Common myeloid progenitor, CD34-positive (primary cell): Measurements from ENCODE around the gene HFE.
A peak's percentile ranks its signal among the peaks of the same experiment; 100 is the strongest.

Experiments used
- CTCF ChIA-PET: fragments of 350-600 bp; sonication (Branson Sonifier 250); formaldehyde crosslinking; loops from one replicate; lab custom pipeline; 2021; ENCODE audit warnings: antibody characterized with exemption; lab: Charles Lee
- POLR2A ChIA-PET: fragments of 350-600 bp; sonication (Branson Sonifier 250); formaldehyde crosslinking; loops from one replicate; lab custom pipeline; 2021; ENCODE audit warnings: antibody characterized with exemption; lab: Charles Lee
- DNase-seq, 3 donors: peaks; one replicate each; pipeline versions ENCODE4 v3.0.0 to v3.0.0-alpha.2; 2013
- H3K27ac ChIP-seq, 2 experiments: 1 replicate in 1 of 2; 2 replicates in 1 of 2; pipeline ENCODE4 v1.7.0; 2013; ENCODE audit warnings: inconsistent platforms in 2 of 2, low read length in 2 of 2, mild to moderate bottlenecking in 2 of 2, low read depth in 1 of 2, moderate library complexity in 1 of 2; ENCODE audit not compliant: severe bottlenecking in 2 of 2, insufficient read depth in 1 of 2, poor library complexity in 1 of 2
- H3K27me3 ChIP-seq, 5 experiments: replicated peaks in 2 of 5; 1 replicate in 3 of 5; 2 replicates in 2 of 5; pipeline versions ENCODE4 v1.6.1 to v1.7.0; 2013; ENCODE audit warnings: low read length in 4 of 5, mild to moderate bottlenecking in 2 of 5, moderate library complexity in 2 of 5, inconsistent platforms in 1 of 5; ENCODE audit not compliant: insufficient read depth in 5 of 5, control insufficient read depth in 4 of 5
- H3K36me3 ChIP-seq, 4 experiments: 1 replicate in 2 of 4; 2 replicates in 2 of 4; pipeline versions ENCODE4 v1.6.1 to v1.7.0; 2013; ENCODE audit warnings: low read length in 3 of 4, control low read depth in 1 of 4, mild to moderate bottlenecking in 1 of 4; ENCODE audit not compliant: control insufficient read depth in 4 of 4, insufficient read depth in 4 of 4
- H3K4me1 ChIP-seq, 4 experiments: 1 replicate in 3 of 4; 2 replicates in 1 of 4; pipeline versions ENCODE4 v1.6.1 to v1.7.1; 2013; ENCODE audit warnings: low read length in 3 of 4, mild to moderate bottlenecking in 3 of 4, control low read depth in 1 of 4, inconsistent platforms in 1 of 4, moderate library complexity in 1 of 4; ENCODE audit not compliant: control insufficient read depth in 4 of 4, insufficient read depth in 4 of 4; ENCODE audit errors: control extremely low read depth in 1 of 4
- H3K4me3 ChIP-seq, 7 experiments: 1 replicate in 4 of 7; 2 replicates in 3 of 7; pipeline versions ENCODE4 v1.5.1 to v1.7.0; 2013; ENCODE audit warnings: mild to moderate bottlenecking in 7 of 7, low read length in 6 of 7, moderate library complexity in 6 of 7, inconsistent platforms in 2 of 7, low read depth in 2 of 7, control low read depth in 1 of 7; ENCODE audit not compliant: insufficient read depth in 4 of 7, control insufficient read depth in 1 of 7; ENCODE audit errors: extremely low read depth in 1 of 7
- H3K9me3 ChIP-seq, 5 experiments: 1 replicate in 4 of 5; 2 replicates in 1 of 5; pipeline versions ENCODE4 v1.6.1 to v1.7.1; 2013; ENCODE audit warnings: low read length in 4 of 5, mild to moderate bottlenecking in 2 of 5, inconsistent platforms in 1 of 5, low read depth in 1 of 5, moderate library complexity in 1 of 5; ENCODE audit not compliant: control insufficient read depth in 4 of 5, insufficient read depth in 2 of 5; ENCODE audit errors: control extremely low read depth in 1 of 5
- WGBS: methylation state at CpG from one replicate; pipeline ENCODE4 v1.1.5; 2013; ENCODE audit not compliant: insufficient coverage; 5-methylcytosine and 5-hydroxymethylcytosine counted together

HFE gene

GRCh38 chr6:26129656-26130055 is 42.4 kb downstream of the HFE start:
- Histone ChIP-seq H3K4me3 (peak overlapping the region in 2 of 7 experiments; percentile 7 to 53), H3K27me3 (no peaks in the 10 kb centered on the region), H3K36me3 (peaks cover 2 to 77% (median 9%) of the 10 kb centered on the region in 4 experiments), H3K4me1 (peaks cover 20 to 43% (median 22%) of the 10 kb centered on the region in 4 experiments), H3K9me3 (no peaks in the 10 kb centered on the region), H3K27ac (no peak overlapping the region)
- WGBS, result no CpG with 5 or more reads among the region's 1 CpG
- ChIA-PET CTCF (interaction anchor here (1.0 kb wide), 1 partner anchor 32 kb away, joined by 3 read pairs; no protein-coding TSS in a partner anchor), POLR2A (no interaction called here)
- no peak for DNase-seq

GRCh38 chr6:26130581-26131249 is 43.5 kb downstream of the HFE start:
- Histone ChIP-seq H3K27me3 (no peaks in the 10 kb centered on the region), H3K4me3 (peak overlapping the region in 1 of 7 experiments; percentile 36), H3K9me3 (no peaks in the 10 kb centered on the region), H3K4me1 (peaks cover 20 to 43% (median 22%) of the 10 kb centered on the region in 4 experiments), H3K36me3 (peaks cover 2 to 74% (median 11%) of the 10 kb centered on the region in 4 experiments), H3K27ac (peak overlapping the region in 1 of 2 experiments; percentile 4)
- CTCF ChIA-PET, result interaction anchor here (1.0 kb wide), 1 partner anchor 31 kb away, joined by 3 read pairs; no protein-coding TSS in a partner anchor
- DNase-seq, result no peak
- WGBS, result 98% methylated on average over 6 of the region's 6 CpGs
- POLR2A ChIA-PET, result interaction anchor here (1.6 kb wide), 1 partner anchor 25 kb away, joined by 5 read pairs; a partner anchor contains a TSS

- CTCF ChIA-PET, result interaction anchor here (0.5 to 0.6 kb wide), 2 partner anchors 36 to 50 kb away, joined by 3 read pairs; no protein-coding TSS in a partner anchor
- POLR2A ChIA-PET, result interaction anchor here (1.6 to 2.6 kb wide), 2 partner anchors 8 to 24 kb away, joined by 5 to 13 read pairs; a partner anchor contains a TSS
Measured at GRCh38 chr6:26131618-26132017, 44.4 kb downstream of the HFE start.

GRCh38 chr6:26133730-26134129 is 46.5 kb downstream of the HFE start:
- ChIA-PET POLR2A (interaction anchor here (0.6 to 2.6 kb wide), 4 partner anchors 10 to 25 kb away, joined by 3 to 13 read pairs (median 4); a partner anchor contains a TSS), CTCF (interaction anchor here (0.6 to 1.9 kb wide), 3 partner anchors 10 to 141 kb away, joined by 3 to 6 read pairs (median 3); a partner anchor contains a TSS)
- Histone ChIP-seq H3K36me3 (peaks cover 2 to 66% (median 14%) of the 10 kb centered on the region in 4 experiments), H3K4me3 (peak overlapping the region in 1 of 7 experiments; percentile 24), H3K27ac (no peak overlapping the region), H3K4me1 (peaks cover 0 to 21% (median 5%) of the 10 kb centered on the region in 4 experiments), H3K27me3 (no peaks in the 10 kb centered on the region), H3K9me3 (no peaks in the 10 kb centered on the region)
- WGBS, result 92% methylated on average over 2 of the region's 2 CpGs
- no peak for DNase-seq

More at GRCh38 chr6:26131618-26132017, 44.4 kb downstream of the HFE start:
- H3K4me1 ChIP-seq, result peaks cover 16 to 39% (median 20%) of the 10 kb centered on the region in 4 experiments
- H3K4me3 ChIP-seq, result peak overlapping the region in 1 of 7 experiments; percentile 28
- no peaks in the 10 kb centered on the region for H3K9me3 ChIP-seq
- peaks cover 2 to 70% (median 10%) of the 10 kb centered on the region in 4 experiments for H3K36me3 ChIP-seq
- no peaks in the 10 kb centered on the region for H3K27me3 ChIP-seq
- H3K27ac ChIP-seq, result no peak overlapping the region
- no peak for DNase-seq
- 100% methylated on average over 2 of the region's 3 CpGs for WGBS

DNA sequence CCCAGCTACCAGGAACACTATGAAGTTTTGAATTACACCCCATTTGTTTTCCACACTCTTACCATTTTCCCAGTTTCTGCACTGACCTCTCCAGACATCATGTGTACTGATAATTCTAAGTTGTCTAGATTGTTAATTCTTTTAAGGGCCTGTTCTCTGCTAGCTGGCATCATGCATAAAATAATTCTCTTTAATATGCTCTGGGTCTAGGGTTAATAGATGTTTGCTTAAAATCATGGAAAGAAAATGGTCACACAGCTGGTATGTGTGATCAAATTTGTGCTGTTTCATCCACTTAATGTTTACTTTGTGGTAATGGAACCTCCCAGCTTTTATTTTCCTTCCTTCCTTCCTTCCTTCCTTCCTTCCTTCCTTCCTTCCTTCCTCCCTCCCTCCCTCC is 49.1 kb downstream of the HFE start:
- Histone ChIP-seq H3K4me1 (peaks cover 0 to 5% (median 0%) of the 10 kb centered on the region in 4 experiments), H3K27me3 (no peaks in the 10 kb centered on the region), H3K9me3 (no peaks in the 10 kb centered on the region), H3K27ac (no peak overlapping the region), H3K36me3 (peaks cover 0 to 52% (median 13%) of the 10 kb centered on the region in 4 experiments), H3K4me3 (no peak overlapping the region)
- peak in 2 of 3 donors; percentile 36 to 49 for DNase-seq
- ChIA-PET POLR2A (interaction anchor here (1.6 kb wide), 1 partner anchor 13 kb away, joined by 8 read pairs; a partner anchor contains a TSS), CTCF (interaction anchor here (0.6 to 3.3 kb wide), 6 partner anchors 10 to 67 kb away, joined by 3 to 13 read pairs (median 5); a partner anchor contains a TSS)

DNA sequence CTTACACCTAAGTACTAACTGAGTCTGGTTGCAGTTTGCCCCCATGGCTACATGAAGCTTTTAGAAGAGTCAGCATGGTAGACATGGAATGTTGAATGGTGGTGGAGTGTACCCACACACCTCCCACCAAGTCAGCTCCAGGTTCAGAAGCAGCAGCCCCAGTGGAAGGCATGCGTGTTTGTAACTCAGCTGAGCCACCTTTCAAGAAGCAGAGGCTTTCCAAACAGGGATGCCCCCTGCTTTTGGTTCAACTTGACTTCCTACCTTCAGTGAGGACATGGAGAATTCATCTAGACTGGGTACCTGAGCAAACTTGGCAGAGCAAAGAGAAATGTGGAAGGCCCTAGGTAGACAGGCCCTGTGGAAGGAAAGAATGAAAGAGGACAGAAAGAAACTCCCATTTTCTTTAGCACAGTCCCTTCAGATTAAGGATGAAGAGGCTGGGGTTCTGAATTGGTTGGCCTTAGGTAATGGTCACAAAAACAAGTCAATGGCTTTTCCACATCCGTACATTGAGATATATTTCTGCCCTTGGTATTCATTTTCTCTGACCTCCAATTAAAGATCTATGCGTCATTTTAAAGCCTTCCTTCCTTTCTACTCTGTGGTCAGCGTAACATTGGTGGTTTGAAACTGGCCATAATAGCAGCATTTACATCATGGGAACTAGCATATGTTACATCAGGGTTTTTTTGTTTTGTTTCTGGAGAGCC is 53.2 kb downstream of the HFE start:
- 93% methylated on average over 3 of the region's 4 CpGs for WGBS
- H3K4me3 ChIP-seq, result no peak overlapping the region
- H3K27ac ChIP-seq, result no peak overlapping the region
- ChIA-PET CTCF (interaction anchor here (1.3 kb wide), 1 partner anchor 25 kb away, joined by 3 read pairs; no protein-coding TSS in a partner anchor), POLR2A (interaction anchor here (0.7 kb wide), 1 partner anchor 17 kb away, joined by 3 read pairs; a partner anchor contains a TSS)
- peaks cover 0 to 3% (median 0%) of the 10 kb centered on the region in 4 experiments for H3K4me1 ChIP-seq
- no peak for DNase-seq
- H3K36me3 ChIP-seq, result peaks cover 0 to 29% (median 9%) of the 10 kb centered on the region in 4 experiments
- no peaks in the 10 kb centered on the region for H3K27me3 ChIP-seq
- no peaks in the 10 kb centered on the region for H3K9me3 ChIP-seq
